ENCODE results near the gene POLR3K. TPM values are rescaled to one million over a fixed set of nuclear protein-coding genes. Genes with fewer than 3 reads are reported as not detected.
A peak's percentile ranks its signal among the peaks of the same experiment; 100 is the strongest.

POLR3K gene
- total RNA-seq (18.4 and 20.6 TPM in 2 replicates), polyA plus RNA-seq (28.0 and 33.2 TPM in 2 replicates), polyA minus RNA-seq (17.6 and 17.7 TPM in 2 replicates), Bru-seq, nascent RNA (percentile 64 among the genes with signal in this experiment), BruChase-seq, experiment 1, labeled RNA remaining after a 6-hour chase (percentile 74 among the genes with signal in this experiment), BruChase-seq, experiment 2, labeled RNA remaining after a 2-hour chase (percentile 65 among the genes with signal in this experiment)
- 32.9 and 42.4 TPM in 2 replicates for polyA plus RNA-seq (2011; cell fraction: cytosol; rRNA removed)
- polyA plus RNA-seq (2011; cell fraction: nucleus; rRNA removed) = 11.6 and 12.5 TPM in 2 replicates
- 25.5 and 35.5 TPM in 2 replicates for polyA plus RNA-seq (2012)
- 34.3 TPM for polyA minus RNA-seq (2011; cell fraction: cytosol; rRNA and poly(A)+ RNA removed)
- polyA minus RNA-seq (2011; cell fraction: nucleus; rRNA and poly(A)+ RNA removed) = 2.9 and 3.4 TPM in 2 replicates
- long read RNA-seq, transcript POLR3K-201 (3 exons, 1,392 nt) = major isoform, 128 of 130 reads
- long read RNA-seq, partial matches to known transcripts = 0 of 130 reads
- long read RNA-seq, other reads (novel, unspliced or antisense) = 1 of 130 reads

DNA sequence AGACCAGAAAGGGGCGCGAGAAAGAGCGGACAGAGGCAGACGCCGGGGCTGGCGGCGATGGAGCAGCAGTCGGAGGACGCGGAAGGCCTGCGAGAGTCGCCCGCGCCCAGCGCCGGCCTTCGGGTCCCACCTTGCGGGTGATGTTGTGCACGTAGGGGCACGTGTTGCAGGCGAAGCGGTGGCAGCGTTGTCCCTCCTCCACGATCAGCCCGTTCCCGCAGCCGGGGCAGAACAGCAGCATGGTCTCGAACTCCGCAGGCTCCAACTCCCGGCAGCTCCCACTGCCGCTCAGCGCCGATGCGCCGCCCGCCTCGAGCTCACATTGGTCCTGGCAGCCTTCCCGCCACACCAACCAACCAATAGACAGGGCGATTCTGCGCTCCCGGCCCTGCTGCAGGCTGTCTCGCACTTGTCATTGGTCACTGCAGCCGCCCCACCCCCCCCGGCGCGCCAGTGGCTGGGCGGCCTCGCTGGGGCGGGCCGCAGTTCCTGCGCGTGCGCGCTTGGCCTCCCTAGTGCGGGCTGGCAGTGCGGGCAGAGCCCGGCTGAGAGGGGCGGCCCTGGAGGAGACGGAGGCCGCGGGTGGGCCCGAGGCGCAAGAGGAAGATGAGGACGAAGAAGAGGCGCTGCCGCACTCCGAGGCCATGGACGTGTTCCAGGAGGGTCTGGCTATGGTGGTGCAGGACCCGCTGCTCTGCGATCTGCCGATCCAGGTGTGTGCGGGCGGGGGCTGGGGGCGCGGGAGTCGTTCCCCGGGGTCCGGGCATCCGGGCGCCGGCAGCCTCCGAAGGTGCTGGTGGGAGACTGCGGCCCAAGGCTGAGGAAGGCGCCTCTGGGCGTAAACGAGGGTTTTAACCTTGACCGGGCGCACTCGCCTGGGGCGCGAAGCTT, at the start of gene POLR3K, which contains the start of gene SNRNP25:
Gene POLR3K (minus strand): TSS at position 263 of the 891 bp plus-strand sequence. CDS start 22 bp downstream, at position 241.
Gene SNRNP25 (plus strand): TSS at position 483 of the 891 bp plus-strand sequence. CDS start 189 bp downstream, at position 672.
- no peaks in the 10 kb centered on the region for H3K9me3 ChIP-seq (replicated peaks; ENCODE audit: control insufficient read depth, insufficient read depth, low read length)
- H3K4me3 ChIP-seq (replicated peaks in 1 of 3; ENCODE audit: insufficient read depth in 1 of 3, low read depth in 1 of 3, low read length in 3 of 3) = peak within 1 kb of the TSS; percentile 20 to 59 (median 49)
- POLR2A ChIA-PET = no interaction called here
- no peaks in the 10 kb centered on the region for H3K9me1 ChIP-seq (replicated peaks; ENCODE audit: control insufficient read depth, extremely low read depth, insufficient read depth, low read length)
- CTCF ChIA-PET = interaction anchor here (0.6 to 1.7 kb wide), 10 partner anchors 9 to 308 kb away, joined by 3 to 20 read pairs (median 4); no protein-coding TSS in a partner anchor
- intact Hi-C loops (cut with micrococcal nuclease) = loop anchor here (1.0 to 2.0 kb wide), 2 partner anchors 23 to 31 kb away; no protein-coding TSS in a partner anchor
- FAIRE-seq (peak; percentile 99), DNase-seq (ENCODE audit: low read depth, low spot score) (peak; percentile 98)
- peaks cover 5% of the 10 kb centered on the region for H3K4me1 ChIP-seq (ENCODE audit: control insufficient read depth, extremely low read depth, insufficient read depth, low read length)
- peak within 1 kb of the TSS; percentile 33 for H3K4me2 ChIP-seq (ENCODE audit: insufficient read depth, low read length)
- H4K20me1 ChIP-seq (replicated peaks; ENCODE audit: control insufficient read depth, extremely low read depth, insufficient read depth, low read length) = no peaks in the 10 kb centered on the region
- H3K27me3 ChIP-seq (ENCODE audit: control insufficient read depth in 2 of 2, insufficient read depth in 2 of 2, low read length in 2 of 2) = no peaks in the 10 kb centered on the region
- H3K27ac ChIP-seq (ENCODE audit: insufficient read depth, low read depth, low read length) = no peak within 1 kb of the TSS
- dilution Hi-C loops (cut with MboI; ENCODE audit: extremely low pct_ligation_motif_present, low sequenced_read_pairs) = no loop called here
- H3K36me3 ChIP-seq (ENCODE audit: control insufficient read depth in 2 of 2, extremely low read depth in 1 of 2, insufficient read depth in 2 of 2, low read length in 2 of 2) = peaks cover 0 to 23% of the 10 kb centered on the region in 2 experiments
- peak within 1 kb of the TSS; percentile 32 for H2AFZ ChIP-seq (ENCODE audit: low read depth, low read length)
- BruUV-seq (replicated peaks) = no TSS peak
- peak; percentile 63 for TF ChIP-seq POLR2AphosphoS5 (IDR thresholded peaks at IDR 0.05; ENCODE audit: insufficient read depth, low read depth, low read length)
- TF ChIP-seq POLR2A (IDR thresholded peaks at IDR 0.05; ENCODE audit: low read depth, low read length) = peak; percentile 86
- TF ChIP-seq, protein P1, sequence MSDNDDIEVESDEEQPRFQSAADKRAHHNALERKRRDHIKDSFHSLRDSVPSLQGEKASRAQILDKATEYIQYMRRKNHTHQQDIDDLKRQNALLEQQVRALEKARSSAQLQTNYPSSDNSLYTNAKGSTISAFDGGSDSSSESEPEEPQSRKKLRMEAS (IDR thresholded peaks at IDR 0.05; ENCODE audit: insufficient read depth, insufficient read length) = no peak
- H3K9ac ChIP-seq (replicated peaks; ENCODE audit: extremely low read depth, insufficient read depth, low read length) = peak within 1 kb of the TSS; percentile 35
- H3K79me2 ChIP-seq (ENCODE audit: control insufficient read depth, insufficient read depth, low read length) = peaks cover 16% of the 10 kb centered on the region

Measured in endothelial cell of umbilical vein (primary cell).